ENCODE results near the gene PRSS33. TPM values are rescaled to one million over a fixed set of nuclear protein-coding genes. Genes with fewer than 3 reads are reported as not detected.
A peak's percentile ranks its signal among the peaks of the same experiment; 100 is the strongest.

Gene PRSS33
- total and polyA plus RNA-seq, 9 of the 15 experiments (the other 6 are each of a cell fraction or from before 2014, with no cell fraction given) = not detected

DNA sequence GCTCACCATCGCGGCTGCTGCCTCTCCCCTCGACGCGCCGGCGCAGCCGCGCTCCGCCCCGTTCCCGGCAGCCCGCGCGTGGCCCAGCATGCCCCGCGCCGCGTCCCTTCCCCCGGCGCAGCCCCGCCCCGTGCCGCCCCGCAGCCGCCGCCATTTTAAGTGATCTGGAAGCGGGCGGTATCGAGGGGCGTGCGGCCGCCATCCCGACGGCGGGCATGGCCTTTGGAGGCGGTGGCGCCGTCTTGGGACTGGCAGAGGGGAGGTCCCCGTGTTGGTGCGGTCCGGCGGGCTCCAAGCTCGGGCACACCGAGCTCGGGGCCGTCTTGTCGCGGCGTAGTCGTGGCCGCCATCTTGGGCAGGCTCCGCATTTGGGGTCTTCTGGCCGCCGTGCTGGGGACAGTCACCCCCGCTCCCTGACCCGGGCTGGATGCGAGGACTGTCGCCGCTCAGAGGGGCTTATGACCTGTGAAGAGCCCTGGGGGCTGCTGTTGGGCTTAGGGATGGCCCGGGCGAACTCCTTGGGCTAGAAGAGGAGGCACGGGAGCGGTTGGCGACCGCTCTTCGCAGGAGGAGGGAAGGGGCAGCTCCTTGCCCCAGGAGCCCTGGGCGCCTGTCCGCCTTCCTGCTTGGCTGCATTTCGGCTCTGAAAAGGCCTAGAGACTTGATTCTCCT lies 10.0 kb downstream of the PRSS33 start, which contains the start of gene ELOB (continued):
- TF ChIP-seq ZNF445 (CRISPR knock-in tag; IDR thresholded peaks at IDR 0.05; ENCODE audit: low read depth) (0 out of 2 replicates have a peak, but pooled peaks have one; percentile 60), ATF1 (CRISPR knock-in tag; IDR thresholded peaks at IDR 0.05) (no peak), ATF1 (tag; IDR thresholded peaks at IDR 0.05) (no peak), ELF2 (CRISPR knock-in tag; IDR thresholded peaks at IDR 0.05) (no peak), ZNF134 (CRISPR knock-in tag; conservative IDR thresholded peaks at IDR 0.05) (0 out of 2 replicates have a peak, but pooled peaks have one; percentile 23), ATF4 (CRISPR knock-in tag; IDR thresholded peaks at IDR 0.05) (0 out of 2 replicates have a peak, but pooled peaks have one; percentile 6), TFAM (CRISPR knock-in tag; conservative IDR thresholded peaks at IDR 0.05) (no peak), ZNF780A (CRISPR knock-in tag; IDR thresholded peaks at IDR 0.05) (no peak), PURB (CRISPR knock-in tag; IDR thresholded peaks at IDR 0.05; ENCODE audit: low read depth) (no peak), RUNX1 (IDR thresholded peaks at IDR 0.05; ENCODE audit: low read depth) (no peak), MAFG (tag; conservative IDR thresholded peaks at IDR 0.05) (no peak), EWSR1 (IDR thresholded peaks at IDR 0.05; ENCODE audit: borderline replicate concordance, low read depth, partially characterized antibody) (no peak), ARID2 (IDR thresholded peaks at IDR 0.05) (no peak), TAF1 (IDR thresholded peaks at IDR 0.05; ENCODE audit: control insufficient read depth, extremely low read depth, insufficient read depth, low read length, severe bottlenecking) (peak; percentile 93), WHSC1 (IDR thresholded peaks at IDR 0.05; ENCODE audit: low read length) (no peak), IRF1 (CRISPR knock-in tag; IDR thresholded peaks at IDR 0.05; ENCODE audit: borderline replicate concordance) (no peak), ZKSCAN1 (IDR thresholded peaks at IDR 0.05; ENCODE audit: low read depth, low read length) (no peak), ZNF584 (CRISPR knock-in tag; IDR thresholded peaks at IDR 0.05; ENCODE audit: low read depth) (no peak), ZNF764 (CRISPR knock-in tag; IDR thresholded peaks at IDR 0.05; ENCODE audit: low read depth) (0 out of 2 replicates have a peak, but pooled peaks have one; percentile 13), ZNF239 (CRISPR knock-in tag; IDR thresholded peaks at IDR 0.05) (no peak), CREBBP (IDR thresholded peaks at IDR 0.05; ENCODE audit: low read depth, low read length) (no peak), FOXJ3 (CRISPR knock-in tag; IDR thresholded peaks at IDR 0.05) (no peak), ZNF316 (IDR thresholded peaks at IDR 0.05) (no peak), RBFOX2 (IDR thresholded peaks at IDR 0.05; ENCODE audit: low read depth, low read length) (peak; percentile 94), HIVEP1 (CRISPR knock-in tag; IDR thresholded peaks at IDR 0.05) (no peak), ETS2 (tag; IDR thresholded peaks at IDR 0.05; ENCODE audit: borderline replicate concordance, poor library complexity, severe bottlenecking) (no peak), ZFP30 (CRISPR knock-in tag; IDR thresholded peaks at IDR 0.05; ENCODE audit: borderline replicate concordance) (no peak)
- TF ChIP-seq, protein P1, sequence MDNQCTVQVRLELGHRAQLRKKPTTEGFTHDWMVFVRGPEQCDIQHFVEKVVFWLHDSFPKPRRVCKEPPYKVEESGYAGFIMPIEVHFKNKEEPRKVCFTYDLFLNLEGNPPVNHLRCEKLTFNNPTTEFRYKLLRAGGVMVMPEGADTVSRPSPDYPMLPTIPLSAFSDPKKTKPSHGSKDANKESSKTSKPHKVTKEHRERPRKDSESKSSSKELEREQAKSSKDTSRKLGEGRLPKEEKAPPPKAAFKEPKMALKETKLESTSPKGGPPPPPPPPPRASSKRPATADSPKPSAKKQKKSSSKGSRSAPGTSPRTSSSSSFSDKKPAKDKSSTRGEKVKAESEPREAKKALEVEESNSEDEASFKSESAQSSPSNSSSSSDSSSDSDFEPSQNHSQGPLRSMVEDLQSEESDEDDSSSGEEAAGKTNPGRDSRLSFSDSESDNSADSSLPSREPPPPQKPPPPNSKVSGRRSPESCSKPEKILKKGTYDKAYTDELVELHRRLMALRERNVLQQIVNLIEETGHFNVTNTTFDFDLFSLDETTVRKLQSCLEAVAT (IDR thresholded peaks at IDR 0.05) = peak in 1 of 2 experiments; percentile 50; a peak in 1 of 4 replicates

All from K562 (cell line).